Fibroblast of pulmonary artery (primary cell): ENCODE measurements around the gene PFDN6.
"Not testable (repeated sequence)": the region's sequence is repeated elsewhere in the genome, so short reads cannot be mapped to it uniquely, and the experiment has no call there.

ENCODE experiments used
- DNase-seq: peaks from one replicate; pipeline ENCODE4 v3.0.0-alpha.2; 2010; ENCODE audit warnings: low read depth
- H3K4me3 ChIP-seq: replicated peaks from 2 replicates; pipeline ENCODE4 v1.5.1; 2011; ENCODE audit warnings: low read depth, mild to moderate bottlenecking, control low read depth, low read length, moderate library complexity
- CTCF ChIP-seq: IDR thresholded peaks from 2 replicates; pipeline ENCODE4 v1.5.1; 2011; ENCODE audit warnings: mild to moderate bottlenecking, control low read depth, low read length, inconsistent platforms; ENCODE audit errors: missing control alignments

Gene PFDN6

GRCh38 chr6:33273924-33274902 lies 15.2 kb upstream of the PFDN6 start:
- peak overlapping the region; percentile 100 for H3K4me3 ChIP-seq
- no peak for DNase-seq
- no peak for TF ChIP-seq CTCF

- not testable (repeated sequence) for DNase-seq
- peak overlapping the region; percentile 56 for H3K4me3 ChIP-seq
Observed at GRCh38 chr6:33275795-33276580, 13.4 kb upstream of the PFDN6 start.

- DNase-seq = no peak
- no peak for TF ChIP-seq CTCF
- peak overlapping the region; percentile 56 for H3K4me3 ChIP-seq
Observed at GRCh38 chr6:33276581-33276863, 12.9 kb upstream of the PFDN6 start.

GRCh38 chr6:33276864-33277662 lies 12.3 kb upstream of the PFDN6 start, which contains the start of gene B3GALT4:
B3GALT4 (plus strand) TSS chr6:33277123; CDS start chr6:33277420, 297 bp downstream.
- TF ChIP-seq CTCF = peak; percentile 16
- peak; percentile 60 for DNase-seq
- peak within 1 kb of the TSS; percentile 56 for H3K4me3 ChIP-seq

- no peak for DNase-seq
- peak overlapping the region; percentile 56 for H3K4me3 ChIP-seq
- no peak for TF ChIP-seq CTCF
Observed at GRCh38 chr6:33277663-33278391, 11.6 kb upstream of the PFDN6 start.

- TF ChIP-seq CTCF = no peak
- no peak overlapping the region for H3K4me3 ChIP-seq
- no peak for DNase-seq
Observed at GRCh38 chr6:33278392-33278741, 11.0 kb upstream of the PFDN6 start.
